Endodermal cell (in vitro differentiated cells): ENCODE measurements around the gene RNF17. TPM values are rescaled to one million over a fixed set of nuclear protein-coding genes. Genes with fewer than 3 reads are reported as not detected.

ENCODE experiments used
- DNase-seq: peaks from one replicate; pipeline ENCODE4 v3.0.0-alpha.2; 2017
- H3K27ac ChIP-seq: 2 replicates; pipeline ENCODE4 v1.5.1; 2013; ENCODE audit warnings: mild to moderate bottlenecking, low read depth, low read length, moderate library complexity
- H3K27me3 ChIP-seq: 2 replicates; pipeline ENCODE4 v1.6.1; 2013; ENCODE audit warnings: mild to moderate bottlenecking, low read length, moderate library complexity; ENCODE audit not compliant: insufficient read depth, control insufficient read depth, poor library complexity, severe bottlenecking
- H3K36me3 ChIP-seq: 2 replicates; pipeline ENCODE4 v1.7.0; 2013; ENCODE audit warnings: mild to moderate bottlenecking, low read length, moderate library complexity; ENCODE audit not compliant: control insufficient read depth, insufficient read depth
- H3K4me1 ChIP-seq: one replicate; pipeline ENCODE4 v1.7.0; 2013; ENCODE audit warnings: low read length; ENCODE audit not compliant: control insufficient read depth, insufficient read depth
- H3K4me3 ChIP-seq: 2 replicates; pipeline ENCODE4 v1.5.1; 2013; ENCODE audit warnings: mild to moderate bottlenecking, low read length, moderate library complexity
- H3K9ac ChIP-seq: 2 replicates; pipeline ENCODE4 v1.6.1; 2013; ENCODE audit warnings: mild to moderate bottlenecking, low read length, moderate library complexity; ENCODE audit not compliant: poor library complexity, severe bottlenecking; ENCODE audit errors: extremely low read depth
- H3K9me3 ChIP-seq: 2 replicates; pipeline ENCODE4 v1.6.1; 2013; ENCODE audit warnings: mild to moderate bottlenecking, low read length, moderate library complexity; ENCODE audit not compliant: control insufficient read depth
- H3K27ac Mint-ChIP-seq: 2 replicates; pipeline ENCODE4 v1.8.0; 2020; ENCODE audit warnings: mixed read lengths
- H3K27me3 Mint-ChIP-seq: 2 replicates; pipeline ENCODE4 v1.8.0; 2021; ENCODE audit warnings: mild to moderate bottlenecking, mixed read lengths; ENCODE audit not compliant: insufficient read depth
- H3K36me3 Mint-ChIP-seq: 2 replicates; pipeline ENCODE4 v1.8.0; 2020; ENCODE audit warnings: low read depth, mixed read lengths
- H3K4me1 Mint-ChIP-seq: 2 replicates; pipeline ENCODE4 v1.8.0; 2020; ENCODE audit warnings: mixed read lengths
- H3K4me3 Mint-ChIP-seq: 2 replicates; pipeline ENCODE4 v1.8.0; 2020; ENCODE audit warnings: mild to moderate bottlenecking, moderate library complexity, mixed read lengths
- H3K9me3 Mint-ChIP-seq: 2 replicates; pipeline ENCODE4 v1.8.0; 2020; ENCODE audit warnings: mild to moderate bottlenecking, mixed read lengths
- CTCF ChIP-seq: fragments of 200-600 bp; sonication (generic); conservative IDR thresholded peaks from 2 replicates; pipeline ENCODE4 v1.5.0; 2021; ENCODE audit warnings: antibody characterized with exemption, mild to moderate bottlenecking
- WGBS, 2 experiments: methylation state at CpG; one replicate each; pipeline versions ENCODE4 v1.1.5 to v1.1.7; 2013; ENCODE audit warnings: missing lambda C conversion rate in 2 of 2, mixed read lengths in 1 of 2; ENCODE audit not compliant: insufficient coverage in 1 of 2, insufficient read length in 1 of 2; 5-methylcytosine and 5-hydroxymethylcytosine counted together
- total RNA-seq, 2 donors: library from RNA; stranded (reverse); fragmentation: NEBNext Ultra II Directional in 1 of 2; extraction: Animal tissue kit (Norgen Biotek cat#: 25700) in 1 of 2; gene quantifications; 2 replicates in 1 of 2; 3 replicates in 1 of 2; pipeline ENCODE4 v1.2.1, GENCODE V29; 2021

The RNF17 gene
- total RNA-seq, 2 donors from 2014 or later, result not detected

- Mint-ChIP-seq H3K36me3 (no peaks in the 10 kb centered on the region), H3K27ac (no peak overlapping the region), H3K9me3 (peaks cover 3% of the 10 kb centered on the region), H3K4me3 (peak overlapping the region; percentile 55), H3K4me1 (peaks cover 10% of the 10 kb centered on the region), H3K27me3 (peaks cover 91% of the 10 kb centered on the region)
- Histone ChIP-seq H3K9ac (no peak overlapping the region), H3K4me1 (no peaks in the 10 kb centered on the region), H3K36me3 (no peaks in the 10 kb centered on the region), H3K4me3 (peak overlapping the region; percentile 79), H3K27me3 (peaks cover 78% of the 10 kb centered on the region), H3K9me3 (no peaks in the 10 kb centered on the region), H3K27ac (no peak overlapping the region)
- TF ChIP-seq CTCF, result no peak
- 0 to 13% methylated on average over 4 to 10 of the region's 10 CpGs for WGBS, 2 experiments
- DNase-seq, result no peak
Observed at GRCh38 chr13:24748061-24748400, 15.9 kb upstream of the RNF17 start.

DNA sequence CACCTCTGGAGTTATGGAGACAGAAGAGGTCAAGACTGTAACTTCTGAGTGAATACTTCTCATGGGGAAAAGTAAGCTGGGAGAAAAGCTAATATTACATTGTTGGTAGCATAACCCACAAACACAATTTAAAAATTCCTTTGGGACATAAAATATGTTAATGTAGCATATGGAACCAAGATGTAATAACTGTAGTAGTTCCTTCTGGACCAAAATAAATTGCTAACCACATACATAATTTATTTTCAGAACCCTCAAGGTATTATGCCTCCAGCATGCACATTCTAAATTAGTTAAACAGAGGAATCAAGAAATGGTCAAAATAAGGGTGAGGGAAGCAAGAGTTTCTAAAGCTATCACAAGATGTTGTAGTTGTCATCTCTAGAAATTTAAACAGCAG is 4.8 kb upstream of the RNF17 start:
- H3K36me3 Mint-ChIP-seq, result no peaks in the 10 kb centered on the region
- Histone ChIP-seq H3K4me3 (no peak overlapping the region), H3K4me1 (no peaks in the 10 kb centered on the region), H3K27ac (no peak overlapping the region), H3K36me3 (no peaks in the 10 kb centered on the region), H3K9me3 (no peaks in the 10 kb centered on the region), H3K9ac (no peak overlapping the region), H3K27me3 (peaks cover 6% of the 10 kb centered on the region)
- no peak for TF ChIP-seq CTCF
- H3K4me1 Mint-ChIP-seq, result no peaks in the 10 kb centered on the region
- peaks cover under 1% of the 10 kb centered on the region for H3K9me3 Mint-ChIP-seq
- no peak for DNase-seq
- no peak overlapping the region for H3K27ac Mint-ChIP-seq
- no peak overlapping the region for H3K4me3 Mint-ChIP-seq
- H3K27me3 Mint-ChIP-seq, result peaks cover 5% of the 10 kb centered on the region

DNA sequence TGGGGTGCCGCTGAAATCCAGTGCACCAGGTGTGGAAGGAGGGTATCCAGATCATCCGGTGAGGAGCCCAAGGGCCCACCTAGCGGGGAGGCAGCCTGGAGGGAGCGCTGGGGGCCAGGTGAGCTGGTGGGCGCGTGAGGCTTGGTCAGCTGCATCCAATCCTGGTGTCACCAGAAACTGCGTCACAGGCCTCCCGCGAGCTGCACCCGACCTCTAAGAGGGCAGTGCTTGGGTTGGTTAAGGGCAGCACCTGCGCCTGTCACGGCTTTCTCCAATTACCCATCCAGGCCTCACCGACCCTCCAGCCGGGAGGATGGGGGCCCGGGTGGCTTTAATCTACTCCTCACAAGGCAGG is 284 bp downstream of the RNF17 start:
- H3K9me3 ChIP-seq, result no peaks in the 10 kb centered on the region
- no peak for TF ChIP-seq CTCF
- no peak overlapping the region for H3K9ac ChIP-seq
- H3K36me3 Mint-ChIP-seq, result no peaks in the 10 kb centered on the region
- H3K4me3 Mint-ChIP-seq, result no peak overlapping the region
- H3K27me3 ChIP-seq, result no peaks in the 10 kb centered on the region
- H3K4me1 Mint-ChIP-seq, result no peaks in the 10 kb centered on the region
- no peak overlapping the region for H3K27ac Mint-ChIP-seq
- no peaks in the 10 kb centered on the region for H3K4me1 ChIP-seq
- H3K36me3 ChIP-seq, result no peaks in the 10 kb centered on the region
- no peak overlapping the region for H3K27ac ChIP-seq
- peaks cover 2% of the 10 kb centered on the region for H3K27me3 Mint-ChIP-seq
- 97 to 100% methylated on average over 4 to 15 of the region's 15 CpGs for WGBS, 2 experiments
- H3K4me3 ChIP-seq, result no peak overlapping the region
- peaks cover 3% of the 10 kb centered on the region for H3K9me3 Mint-ChIP-seq
- DNase-seq, result no peak
